ENCODE measurements around the gene EMP2.

DNA sequence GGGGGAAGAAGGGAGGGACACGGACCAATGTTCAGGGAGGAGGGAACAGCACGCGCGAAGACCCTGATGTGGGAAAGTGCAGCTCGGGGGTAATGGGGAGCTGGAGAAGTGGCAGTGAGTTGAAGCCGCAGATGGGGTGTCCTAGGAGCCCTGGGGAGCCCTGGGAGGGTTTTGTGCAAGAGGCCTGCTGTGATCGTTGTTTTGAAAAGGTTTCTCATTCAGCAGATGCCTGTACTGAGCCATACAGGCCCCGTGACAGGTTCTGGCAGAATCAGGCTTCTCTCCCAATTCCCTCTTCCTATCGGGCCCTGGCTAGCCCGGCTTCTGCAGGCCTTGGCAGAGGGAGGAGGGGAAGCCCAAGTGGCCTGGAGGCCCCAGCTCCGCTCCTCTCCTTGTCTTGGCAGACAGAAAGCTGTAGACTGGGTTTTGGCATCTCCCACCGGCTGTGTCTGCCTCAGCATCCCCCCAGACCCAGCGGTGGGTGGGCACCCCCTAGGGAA lies 38.4 kb upstream of the EMP2 start:
- TF ChIP-seq EZH2phosphoT487 (IDR thresholded peaks at IDR 0.05; ENCODE audit: low read depth, severe bottlenecking, unreplicated experiment) = no peak
- no peak for TF ChIP-seq CTCF (IDR thresholded peaks at IDR 0.05; ENCODE audit: poor library complexity)
- no peak for TF ChIP-seq EZH2 (IDR thresholded peaks at IDR 0.05; ENCODE audit: borderline replicate concordance)
